HG03521 (cell line): ENCODE data around the gene PTEN.
"Not testable (repeated sequence)": the region's sequence is repeated elsewhere in the genome, so short reads cannot be mapped to it uniquely, and the experiment has no call there.

Experiments used
- ATAC-seq: cut with Tn5 transposase; IDR thresholded peaks from one replicate; pipeline ENCODE4 v1.9.1; 2021; ENCODE audit warnings: mild to moderate bottlenecking, moderate library complexity; ENCODE audit not compliant: unreplicated experiment

The PTEN gene

DNA sequence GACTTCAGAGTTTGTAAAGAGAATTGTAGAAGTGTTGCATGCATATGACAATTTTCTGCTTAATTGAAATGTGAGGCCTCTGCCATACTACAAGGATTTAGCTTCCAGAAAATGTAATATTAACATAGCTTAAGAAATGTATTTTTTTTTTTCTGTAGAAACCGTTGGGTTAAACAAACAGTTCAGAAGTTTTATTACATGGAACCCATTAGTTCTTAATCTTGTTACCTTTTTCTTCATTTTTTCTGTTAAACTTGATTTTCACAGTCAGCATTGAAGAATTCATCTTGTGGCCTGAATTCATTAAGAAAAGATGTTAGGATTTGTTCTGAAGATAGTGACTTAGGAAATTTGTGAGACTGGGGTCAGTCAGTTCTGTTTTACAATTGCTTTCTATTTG, 4.9 kb downstream of the PTEN start:
- no peak for ATAC-seq

DNA sequence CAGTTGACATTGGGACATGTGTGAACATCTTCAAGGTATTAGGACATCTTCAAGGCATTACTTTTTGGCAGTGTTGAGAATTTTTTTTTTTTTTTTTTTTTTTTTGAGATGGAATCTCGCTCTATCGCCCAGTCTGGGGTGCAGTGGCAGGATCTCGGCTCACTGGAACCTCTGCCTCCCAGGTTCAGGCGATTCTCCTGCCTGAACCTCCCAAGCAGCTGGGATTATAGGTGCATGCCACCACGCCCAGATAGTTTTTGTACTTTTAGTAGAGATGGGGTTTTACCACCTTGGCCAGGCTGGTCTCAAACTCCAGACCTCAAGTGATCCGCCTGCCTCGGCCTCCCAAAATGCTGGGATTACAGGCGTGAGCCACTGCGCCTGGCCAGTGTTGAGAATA, 5.7 kb downstream of the PTEN start:
- not testable (repeated sequence) for ATAC-seq

GRCh38 chr10:87869773-87870551, 6.5 kb downstream of the PTEN start:
- no peak for ATAC-seq

DNA sequence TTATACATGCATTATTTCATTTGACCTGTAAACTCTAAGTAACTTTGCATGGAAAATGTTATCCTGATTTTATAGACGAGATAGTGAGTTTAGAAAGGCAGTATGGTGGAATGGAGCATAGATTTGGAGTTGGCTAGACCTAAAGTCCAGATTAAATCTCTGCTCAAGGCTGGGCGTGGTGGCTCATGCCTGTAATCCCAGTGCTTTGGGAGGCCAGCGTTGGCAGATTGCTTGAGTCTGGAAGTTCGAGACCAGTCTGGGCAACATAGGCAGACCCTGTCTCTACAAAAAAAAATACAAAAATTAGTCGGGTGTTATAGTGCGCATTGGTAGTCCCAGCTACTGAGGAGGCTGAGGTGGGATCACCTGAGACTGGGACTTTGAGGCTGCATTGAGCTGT, 9.4 kb downstream of the PTEN start:
- no peak for ATAC-seq

GRCh38 chr10:87873656-87874055, 10.2 kb downstream of the PTEN start:
- no peak for ATAC-seq

DNA sequence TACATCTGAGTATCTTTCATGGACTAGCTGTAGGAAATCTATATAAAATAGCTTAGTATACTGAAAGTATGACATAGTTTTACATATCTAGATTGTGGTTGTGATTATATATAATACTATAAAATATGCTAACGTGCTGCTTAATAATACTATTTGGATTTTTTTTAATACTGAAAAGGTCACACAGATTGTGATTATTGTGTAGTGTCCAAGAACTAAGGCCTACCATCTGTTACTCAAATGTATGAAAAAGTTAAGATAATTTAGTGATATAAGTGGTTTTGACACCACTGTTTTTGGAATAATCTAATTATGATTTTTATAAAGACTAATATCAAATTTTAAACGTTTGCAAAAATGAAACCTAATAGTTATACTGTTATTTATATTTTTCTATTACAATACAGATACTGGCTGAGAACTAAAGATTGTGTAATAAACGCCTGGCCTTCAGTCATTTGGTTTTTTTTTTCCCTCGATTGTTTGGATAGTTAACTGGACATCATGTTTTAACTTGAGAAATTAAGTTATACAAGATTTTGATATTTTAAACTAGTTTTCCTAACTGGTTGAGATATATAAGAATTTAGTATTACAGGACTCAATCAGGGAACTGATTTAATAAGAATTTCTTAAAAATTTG, 12.6 kb downstream of the PTEN start:
- no peak for ATAC-seq

GRCh38 chr10:87878664-87879459, 15.4 kb downstream of the PTEN start:
- ATAC-seq: no peak

GRCh38 chr10:87880336-87880735, 16.9 kb downstream of the PTEN start:
- no peak for ATAC-seq

GRCh38 chr10:87881373-87882059, 18.1 kb downstream of the PTEN start:
- ATAC-seq: not testable (repeated sequence)

DNA sequence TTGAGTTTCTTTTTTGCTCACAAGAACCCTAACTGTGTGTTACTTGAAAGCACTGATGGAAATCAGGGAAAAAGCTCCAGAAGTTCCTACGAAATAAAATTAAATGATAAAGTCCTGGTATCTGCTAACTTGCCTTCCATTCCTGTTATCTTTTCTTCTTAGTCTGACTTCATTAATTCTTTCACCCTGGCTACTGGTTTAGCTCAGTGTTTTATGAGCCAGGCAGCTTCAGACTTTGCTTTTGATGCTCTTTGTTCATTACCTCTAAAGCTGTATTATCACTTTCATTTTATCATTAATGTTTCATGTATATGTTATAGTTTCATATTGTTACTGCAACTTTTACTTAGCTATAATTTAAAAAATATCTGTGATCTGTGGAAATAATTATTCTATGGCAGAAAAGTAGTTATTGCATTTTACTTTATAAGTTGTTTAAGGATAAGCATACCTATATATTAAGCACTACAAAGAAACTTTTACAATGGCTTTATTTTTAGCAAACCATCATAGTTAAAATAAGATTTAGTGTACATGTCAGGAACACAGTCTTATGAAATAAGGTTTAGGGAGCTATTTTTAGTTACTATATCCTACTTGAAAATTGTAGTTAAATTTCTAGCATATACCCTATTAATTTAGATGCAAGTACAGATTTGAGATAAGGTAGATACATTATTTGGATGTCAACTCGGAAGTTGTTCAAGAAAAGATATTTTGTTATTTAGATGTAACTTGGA, 19.3 kb downstream of the PTEN start:
- ATAC-seq: no peak

DNA sequence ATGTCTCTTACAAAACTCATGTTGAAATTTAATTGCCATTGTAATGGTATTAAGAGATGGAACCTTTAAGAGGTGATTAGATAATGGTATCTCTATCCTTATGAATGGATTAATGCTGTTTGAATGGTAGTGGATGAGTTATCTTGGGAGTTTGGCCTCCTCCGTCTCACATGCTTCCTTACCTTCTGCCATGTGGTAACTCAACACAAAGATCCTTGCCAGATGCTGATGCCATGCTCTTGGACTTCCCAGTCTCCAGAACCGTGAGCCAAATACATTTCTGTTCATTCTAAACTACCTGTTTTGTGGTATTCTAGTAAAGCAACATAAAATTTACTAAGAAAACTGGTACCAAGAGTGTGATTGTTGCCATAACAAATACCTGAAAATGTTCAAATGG, 23.2 kb downstream of the PTEN start:
- ATAC-seq: no peak

DNA sequence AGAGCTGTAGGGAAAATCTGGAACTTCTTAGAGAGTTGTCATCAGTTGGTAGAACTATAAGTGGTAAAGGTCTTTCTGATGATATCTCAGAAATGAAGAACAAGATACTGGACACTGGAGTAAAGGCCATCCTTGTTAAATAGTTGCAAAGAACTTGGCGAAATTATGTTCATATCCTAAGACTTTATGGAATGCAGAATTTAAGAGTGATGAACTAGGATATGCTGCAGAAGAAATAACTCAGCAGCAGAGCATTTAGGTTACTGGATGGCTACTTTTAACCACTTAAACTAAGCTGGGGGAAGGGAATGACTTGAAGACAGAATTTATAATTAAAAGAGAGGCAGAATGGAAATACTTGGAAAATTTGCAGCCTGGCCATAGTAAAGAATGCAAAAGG, 23.7 kb downstream of the PTEN start:
- ATAC-seq: no peak

DNA sequence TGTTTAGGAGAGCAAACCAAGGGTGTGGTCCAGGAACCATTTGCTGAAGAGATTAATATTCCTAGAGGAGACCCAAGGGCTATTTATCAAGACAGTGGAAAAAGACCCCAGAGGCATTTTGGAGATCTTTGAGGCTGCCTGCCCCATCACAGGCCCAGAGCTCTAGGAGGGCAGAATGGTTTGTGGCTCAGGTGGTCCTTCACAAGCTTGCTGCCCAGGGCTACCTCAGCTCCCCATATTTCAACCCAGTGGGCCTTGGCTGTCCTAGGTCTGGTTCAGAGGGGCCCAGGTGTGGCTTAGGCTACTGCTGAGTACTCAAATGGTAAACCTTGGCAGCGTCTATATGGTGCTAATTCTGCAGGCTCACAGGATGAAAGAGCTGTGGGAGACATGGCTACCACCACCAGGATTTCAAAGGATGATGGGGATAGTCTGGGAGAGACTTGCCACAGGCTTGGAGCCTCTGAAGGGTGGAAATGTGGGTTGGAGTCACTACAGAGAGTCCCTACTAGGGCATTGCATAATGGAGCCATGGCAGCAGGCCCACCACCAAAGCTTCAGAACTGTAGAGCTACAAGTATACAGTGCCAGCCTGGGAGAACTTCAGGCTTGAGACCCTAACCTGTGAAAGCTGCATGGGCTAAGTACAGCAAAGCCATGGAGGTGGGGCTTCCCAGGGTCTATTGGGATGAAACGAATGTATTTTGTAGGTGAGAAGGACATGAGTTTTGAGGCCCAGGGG, 24.3 kb downstream of the PTEN start:
- no peak for ATAC-seq

- no peak for ATAC-seq
Observed at GRCh38 chr10:87895430-87895829, 32.0 kb downstream of the PTEN start.

GRCh38 chr10:87896216-87896615, 32.8 kb downstream of the PTEN start:
- ATAC-seq: no peak

DNA sequence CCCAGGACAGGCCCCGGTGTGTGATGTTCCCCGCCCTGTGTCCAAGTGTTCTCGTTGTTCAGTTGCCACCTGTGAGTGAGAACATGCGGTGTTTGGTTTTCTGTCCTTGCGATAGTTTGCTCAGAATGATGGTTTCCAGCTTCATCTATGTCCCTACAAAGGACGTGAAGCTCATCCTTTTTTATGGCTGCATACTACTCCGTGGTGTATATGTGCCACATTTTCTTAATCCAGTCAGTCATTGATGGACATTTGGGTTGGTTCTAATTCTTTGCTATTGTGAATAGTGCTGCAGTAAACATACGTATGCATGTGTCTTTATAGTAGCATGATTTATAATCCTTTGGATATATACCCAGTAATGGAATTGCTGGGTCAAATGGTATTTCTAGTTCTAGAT, 34.5 kb downstream of the PTEN start:
- not testable (repeated sequence) for ATAC-seq

DNA sequence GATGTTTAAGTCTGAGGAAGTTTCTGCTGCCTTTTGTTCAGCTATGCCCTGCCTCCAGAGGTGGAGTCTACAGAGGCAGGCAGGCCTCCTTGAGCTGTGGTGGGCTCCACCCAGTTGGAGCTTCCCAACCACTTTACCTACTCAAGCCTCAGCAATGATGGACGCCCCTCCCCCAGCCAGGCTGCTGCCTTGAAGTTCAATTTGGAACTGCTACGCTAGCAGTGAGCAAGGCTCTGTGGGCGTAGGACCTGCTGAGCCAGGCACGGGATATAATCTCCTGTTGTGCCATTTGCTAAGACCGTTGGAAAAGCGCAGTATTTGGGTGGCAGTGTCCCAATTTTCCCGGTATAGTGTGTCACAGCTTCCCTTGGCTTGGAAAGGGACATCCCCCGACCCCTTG, 40.0 kb downstream of the PTEN start:
- not testable (repeated sequence) for ATAC-seq

DNA sequence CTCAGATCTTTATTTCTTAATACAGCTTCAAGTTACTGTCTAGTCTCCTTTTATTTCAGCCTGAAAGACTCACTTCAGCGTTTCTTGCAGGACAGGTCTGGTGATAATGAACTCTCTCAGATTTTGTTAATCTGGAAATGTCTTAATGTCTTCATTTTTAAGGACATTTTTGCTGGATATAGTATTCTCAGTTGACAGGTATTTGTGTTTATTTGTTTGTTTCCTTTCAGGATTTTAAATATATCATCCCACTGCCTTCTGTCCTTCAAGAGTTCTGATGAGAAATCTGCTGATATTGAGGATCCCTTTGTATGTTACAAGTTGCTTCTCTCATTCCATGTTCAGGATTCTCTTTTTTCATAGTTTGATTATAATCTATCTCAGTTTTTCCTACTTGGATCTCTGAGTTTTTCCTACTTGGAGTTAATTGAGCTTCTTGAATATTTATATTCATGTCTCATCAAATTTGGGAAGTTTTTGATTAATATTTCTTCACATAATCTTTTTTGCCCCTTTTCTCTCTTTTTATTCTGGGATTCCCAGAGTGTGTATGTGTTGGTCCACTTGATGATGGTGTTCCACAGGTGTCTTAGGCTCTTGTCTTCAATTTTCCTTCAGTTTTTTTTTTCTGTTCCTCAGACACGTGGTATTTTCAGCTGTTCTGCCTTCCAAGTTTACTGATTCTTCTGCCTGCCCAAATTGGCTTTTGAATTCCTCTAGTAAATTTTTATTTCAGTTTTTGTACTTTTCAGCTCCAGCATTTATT, 49.9 kb downstream of the PTEN start:
- ATAC-seq: no peak

DNA sequence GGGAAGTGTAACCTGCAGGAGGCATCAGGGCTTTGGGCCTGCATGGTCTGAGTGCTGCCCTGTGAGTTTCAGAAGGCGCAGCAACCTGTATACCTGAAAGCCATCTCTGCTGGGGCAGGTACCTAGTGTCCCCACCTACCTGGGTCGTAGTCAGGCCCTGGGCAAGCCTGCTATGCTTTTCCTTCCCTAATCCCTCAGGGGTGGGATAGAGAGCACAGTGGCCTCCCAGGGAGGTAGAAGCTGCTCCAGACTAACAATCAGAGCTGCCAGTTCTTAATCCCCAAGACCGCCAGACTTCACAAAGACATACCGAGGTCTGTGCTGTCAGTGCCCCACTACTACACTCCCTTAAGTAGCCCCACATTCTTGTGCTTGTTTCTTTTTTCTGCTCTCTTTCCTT, 52.0 kb downstream of the PTEN start:
- ATAC-seq: no peak
